HS-27A (cell line): ENCODE measurements around the gene CPXM2.

Experiments used
- DNase-seq: peaks from one replicate; pipeline ENCODE4 v3.0.0-alpha.2; 2012; ENCODE audit warnings: low read depth, missing footprints

Gene CPXM2

DNA sequence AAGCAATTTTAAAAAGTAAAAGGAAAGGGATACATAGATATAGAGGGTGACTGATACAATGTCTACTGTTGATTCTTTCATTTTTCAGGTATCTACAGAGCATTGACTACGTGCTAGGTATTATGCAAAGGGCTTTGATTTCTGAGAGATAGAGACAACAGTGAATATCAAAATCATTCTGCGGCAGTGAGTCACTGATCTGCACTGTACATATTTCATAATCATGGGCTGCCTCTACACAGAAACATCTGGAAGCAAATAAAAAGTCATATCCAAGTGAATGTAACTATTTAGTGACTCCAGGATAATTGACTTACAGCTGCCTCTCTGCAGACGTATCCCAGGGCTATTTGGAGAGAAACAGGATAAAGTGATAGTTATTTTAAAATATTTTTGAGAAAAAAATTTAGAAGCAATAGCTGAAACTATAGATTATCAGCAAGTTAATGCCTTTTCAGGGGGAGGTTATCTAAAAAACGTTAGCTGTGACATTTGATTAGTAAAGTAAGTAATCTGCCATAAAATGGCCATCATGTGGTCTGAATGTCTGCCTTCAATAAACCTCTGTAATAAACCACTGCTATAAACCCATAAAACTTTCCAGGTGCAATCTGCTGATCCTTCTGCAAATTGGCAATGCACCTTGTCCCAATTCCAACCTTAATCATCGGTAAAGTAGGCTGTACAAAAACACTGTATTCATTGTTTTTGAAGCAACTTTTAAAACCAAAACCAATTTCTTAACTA is 43.7 kb downstream of the CPXM2 start:
- no peak for DNase-seq

DNA sequence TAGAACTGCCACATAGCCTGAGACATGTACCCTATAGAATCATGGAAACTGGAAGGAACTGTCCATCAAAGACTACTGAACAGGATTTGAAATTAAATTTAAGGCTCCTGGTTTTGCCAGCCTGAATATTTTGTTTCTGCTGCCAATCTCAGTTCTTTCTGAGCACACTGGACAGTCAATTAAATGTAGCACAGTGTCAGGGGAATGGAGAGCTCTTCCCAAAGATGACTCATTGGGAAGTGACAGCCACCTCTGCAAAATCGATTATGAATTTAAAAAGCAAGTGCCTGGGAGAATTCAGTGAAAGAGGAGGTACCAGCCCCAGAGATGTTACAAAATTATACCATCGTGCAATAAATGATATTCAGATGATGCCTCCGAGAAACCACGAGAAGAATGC is 47.8 kb downstream of the CPXM2 start:
- no peak for DNase-seq

DNA sequence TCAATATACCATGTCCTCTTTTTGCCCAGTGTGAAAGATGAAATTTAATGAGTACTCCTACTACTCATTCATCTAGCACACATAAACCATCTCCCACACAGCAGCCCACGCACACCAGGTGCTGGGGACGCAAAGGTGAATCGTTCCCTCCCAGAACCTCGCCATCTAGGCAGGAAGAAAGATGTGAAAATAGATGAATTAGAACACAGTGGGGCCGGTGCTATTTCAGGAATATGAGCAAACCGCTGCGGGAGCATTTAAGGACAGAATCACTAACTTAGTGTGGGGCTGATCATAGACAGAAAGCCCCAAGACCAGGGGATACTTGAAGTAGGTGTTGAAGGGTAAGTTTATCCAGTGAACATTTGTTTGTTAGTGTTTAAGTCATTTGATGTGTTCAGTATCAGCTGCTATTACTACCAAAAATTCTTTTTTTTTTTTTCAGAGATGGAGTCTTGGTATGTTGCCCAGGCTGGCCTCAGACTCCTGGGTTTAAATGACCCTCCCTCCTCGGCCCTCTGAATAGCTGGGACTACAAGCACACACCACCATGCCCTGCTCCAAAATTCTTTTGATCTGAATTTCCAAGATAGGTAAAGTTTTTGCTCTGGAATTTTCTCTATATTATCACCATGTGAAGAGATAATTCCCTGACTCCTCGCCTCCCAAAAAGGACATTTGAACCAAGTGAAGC is 48.8 kb downstream of the CPXM2 start:
- no peak for DNase-seq

DNA sequence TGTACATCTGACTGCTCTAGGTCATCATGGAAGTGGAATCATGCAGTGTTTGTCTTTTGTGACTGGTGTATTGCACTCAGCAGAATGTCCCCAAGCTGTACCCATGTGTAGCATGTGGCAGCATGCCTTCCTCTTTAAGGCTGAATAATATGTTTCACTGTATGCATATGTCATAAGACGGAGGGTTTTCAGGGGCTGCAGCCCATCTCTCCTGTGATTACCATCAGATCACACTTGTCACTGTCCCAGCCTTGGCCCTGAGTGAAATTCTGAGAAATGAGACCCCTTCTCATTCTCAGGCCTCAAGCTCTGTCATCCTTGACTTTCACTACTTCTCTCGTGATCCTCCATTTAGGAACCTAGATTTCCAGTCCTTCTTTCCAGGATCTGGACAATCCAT is 50.0 kb downstream of the CPXM2 start:
- DNase-seq = no peak

DNA sequence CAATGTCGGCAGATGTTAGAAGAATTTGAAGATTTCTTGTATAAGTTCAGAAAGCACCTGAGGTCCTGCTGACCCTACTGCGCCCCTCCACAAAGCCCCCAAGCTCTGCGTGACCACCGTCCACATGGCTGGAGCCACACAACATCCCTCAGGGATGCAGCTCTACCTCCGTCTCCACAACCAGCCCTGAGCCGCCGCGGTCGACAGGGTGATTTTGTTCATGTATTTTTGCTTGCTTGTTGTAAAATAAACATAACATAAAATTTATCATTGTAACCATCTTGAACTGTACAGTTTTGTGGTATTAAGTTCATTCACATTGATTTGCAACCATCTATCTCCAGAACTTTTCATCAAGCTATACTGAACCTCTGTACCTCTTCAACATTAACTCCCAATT is 50.5 kb downstream of the CPXM2 start:
- DNase-seq = no peak

DNA sequence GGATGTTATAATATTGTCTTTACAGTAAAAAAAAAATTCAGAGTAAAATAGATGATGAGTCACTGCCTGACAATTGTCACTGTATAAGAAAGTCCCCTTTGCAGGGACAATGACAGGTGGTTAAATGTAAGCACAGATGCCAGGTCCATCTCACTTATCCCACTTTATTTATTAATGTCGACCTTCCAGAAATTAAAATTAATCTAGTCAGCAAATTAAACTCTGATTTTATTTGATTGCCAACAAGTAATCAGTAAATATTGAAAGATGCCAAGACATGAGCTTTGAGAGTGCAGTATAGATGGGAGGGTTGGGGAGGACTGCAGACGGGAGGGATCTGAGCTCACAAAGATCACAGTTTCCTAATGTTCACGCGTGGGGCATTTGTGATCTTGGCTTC is 50.9 kb downstream of the CPXM2 start:
- DNase-seq = no peak

DNA sequence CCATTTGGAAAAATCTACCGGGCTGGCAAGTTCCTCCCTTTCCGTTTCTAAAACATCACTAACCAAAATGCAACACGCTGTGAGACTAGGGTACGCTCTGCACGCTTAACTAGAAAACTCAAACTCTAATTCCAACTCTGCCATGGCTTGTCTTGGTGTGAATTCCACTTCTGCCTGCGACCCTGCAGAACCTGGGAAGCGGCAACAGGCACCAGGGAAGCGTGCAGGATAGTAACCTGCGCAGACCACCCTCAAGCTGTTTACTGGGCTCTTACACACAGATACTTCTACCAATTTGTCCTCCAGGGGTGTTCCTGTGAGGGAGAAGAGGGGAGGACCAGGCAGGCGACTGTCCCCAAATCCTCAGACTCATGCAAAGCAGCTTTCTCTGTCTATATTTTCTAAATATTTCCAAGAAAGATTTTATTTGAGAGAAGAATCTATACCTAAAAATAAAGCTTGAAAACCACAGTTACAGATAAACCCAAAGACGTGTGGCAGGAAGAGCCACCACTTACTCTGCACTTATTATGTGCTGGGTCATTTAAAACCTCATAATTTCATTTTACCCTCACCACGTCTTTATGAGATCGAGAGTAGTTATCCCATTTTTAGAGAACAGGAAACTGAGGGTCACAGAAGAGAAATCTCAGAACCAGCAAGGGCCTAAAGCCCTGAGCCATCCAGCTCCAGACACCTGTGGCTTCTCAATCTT is 52.9 kb downstream of the CPXM2 start:
- DNase-seq = no peak

DNA sequence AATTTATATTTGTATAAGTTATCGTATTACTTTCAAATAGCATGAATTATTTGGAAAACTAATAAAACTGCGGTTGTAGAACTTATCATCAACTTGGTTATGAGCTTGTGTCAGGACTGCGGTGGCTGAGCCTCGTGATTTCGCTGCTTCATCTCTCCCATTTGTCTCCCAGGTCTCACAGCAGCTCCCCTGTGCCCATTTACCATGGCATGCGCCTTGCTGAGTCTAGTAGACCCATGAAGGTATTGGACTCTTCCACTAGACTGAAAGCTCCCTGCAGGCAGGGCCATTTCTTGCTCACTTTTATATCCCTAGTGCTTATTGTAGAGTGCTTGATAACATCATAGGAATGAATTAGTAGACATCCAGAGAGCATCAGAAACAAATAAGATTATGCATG is 53.9 kb downstream of the CPXM2 start:
- DNase-seq = no peak

DNA sequence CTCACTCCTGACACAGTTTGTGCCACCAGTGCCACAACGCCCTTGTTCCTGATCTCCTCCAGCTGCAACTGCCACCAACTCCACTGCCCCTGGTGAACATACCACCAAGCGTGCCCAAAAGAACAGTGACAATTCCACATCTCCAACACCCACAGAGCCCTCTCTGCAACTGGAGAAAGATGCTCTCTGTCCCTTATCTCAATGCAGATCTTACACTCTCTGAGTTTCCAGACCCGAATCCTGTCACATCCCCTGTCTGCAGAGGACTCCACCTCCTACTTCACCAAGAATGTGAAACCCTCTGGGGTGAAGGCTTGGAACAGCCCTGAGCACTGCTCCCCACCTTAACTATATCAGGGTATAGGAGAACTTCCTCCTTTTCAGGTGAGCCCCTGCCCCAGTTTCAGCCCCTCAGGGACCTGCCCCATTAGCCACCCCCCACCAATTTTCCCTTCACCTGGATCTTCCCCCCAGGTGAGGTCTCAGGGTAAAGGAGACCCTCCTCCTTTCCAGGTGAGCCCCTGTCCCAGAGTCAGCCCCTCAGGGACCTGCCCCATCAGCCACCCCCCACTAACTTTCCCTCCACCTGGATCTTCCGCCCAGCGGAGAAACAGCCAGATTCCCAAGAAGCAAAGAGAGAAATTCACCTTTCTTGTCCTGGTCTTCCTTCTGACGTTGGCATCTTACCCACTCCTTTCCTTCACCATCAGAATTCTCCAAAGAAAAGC is 55.0 kb downstream of the CPXM2 start:
- no peak for DNase-seq

DNA sequence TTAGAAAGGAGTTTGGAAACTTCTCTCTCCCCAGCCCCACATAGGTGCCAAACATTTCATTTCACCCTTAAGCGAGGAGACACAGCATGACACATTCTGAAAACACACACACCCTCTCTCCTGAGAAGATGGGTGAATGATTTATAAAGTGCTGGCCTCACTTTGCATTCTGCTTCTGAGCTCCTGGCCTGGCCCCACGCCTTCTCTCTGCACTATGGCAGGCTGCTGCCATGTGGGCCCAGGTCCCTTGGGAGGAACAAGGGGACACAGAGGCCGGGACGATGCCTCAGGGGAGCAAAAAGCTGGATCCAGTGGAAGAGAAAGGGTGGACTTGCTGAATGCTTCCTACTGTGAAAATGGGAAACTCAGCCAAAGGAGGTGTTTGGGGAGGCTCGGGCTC is 56.0 kb downstream of the CPXM2 start:
- DNase-seq = no peak

DNA sequence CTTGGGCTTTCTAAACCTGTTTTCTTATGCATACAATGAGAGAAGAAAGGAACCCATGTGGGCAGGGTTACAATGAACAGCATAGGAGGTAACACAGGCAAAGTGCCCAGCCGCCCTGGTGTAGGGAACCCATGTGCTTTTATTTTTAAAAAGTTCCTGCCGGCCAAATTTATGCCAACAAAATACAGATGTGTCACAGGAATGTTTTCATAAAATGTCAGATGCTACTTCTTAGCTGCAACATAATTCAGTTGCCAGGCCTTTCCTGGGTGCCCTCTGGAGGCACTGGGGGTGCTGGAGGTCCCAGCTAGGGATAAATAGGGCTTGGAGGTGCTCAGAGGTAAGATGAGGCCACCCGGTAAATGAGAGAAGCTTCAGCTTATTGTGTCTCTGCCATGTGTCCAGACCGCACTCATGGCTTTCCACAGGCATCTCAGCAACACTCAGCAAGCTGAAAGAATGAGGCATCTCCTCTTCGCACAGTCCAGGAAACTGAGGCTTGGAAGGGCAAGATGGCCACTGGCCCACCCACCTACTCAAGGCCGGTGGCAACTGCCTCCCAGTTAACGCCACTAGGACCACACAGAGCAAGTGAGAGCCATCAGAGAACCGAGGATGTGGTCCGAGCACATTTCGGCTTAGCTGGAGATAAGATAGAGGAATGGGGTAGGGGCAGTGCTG is 58.3 kb downstream of the CPXM2 start:
- no peak for DNase-seq

DNA sequence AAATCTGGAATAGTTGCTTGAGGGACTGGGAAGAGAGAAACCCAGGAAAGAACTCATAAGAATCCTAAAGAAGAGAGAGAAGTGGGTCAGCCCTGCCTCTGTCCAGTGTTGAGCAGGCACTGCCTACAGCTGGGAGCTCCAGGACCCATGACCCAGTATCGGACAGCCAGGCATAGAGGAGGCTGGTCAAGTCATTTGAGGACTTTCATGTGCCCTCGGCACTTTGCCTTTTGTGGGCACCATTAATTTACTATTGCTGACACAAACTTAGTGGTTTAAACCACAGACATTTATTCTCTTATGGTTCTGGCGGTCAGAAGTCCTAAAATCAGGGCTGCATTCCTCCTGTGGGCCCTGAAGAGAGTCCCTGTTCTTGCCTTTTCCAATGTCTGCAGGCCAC is 60.3 kb downstream of the CPXM2 start:
- no peak for DNase-seq

DNA sequence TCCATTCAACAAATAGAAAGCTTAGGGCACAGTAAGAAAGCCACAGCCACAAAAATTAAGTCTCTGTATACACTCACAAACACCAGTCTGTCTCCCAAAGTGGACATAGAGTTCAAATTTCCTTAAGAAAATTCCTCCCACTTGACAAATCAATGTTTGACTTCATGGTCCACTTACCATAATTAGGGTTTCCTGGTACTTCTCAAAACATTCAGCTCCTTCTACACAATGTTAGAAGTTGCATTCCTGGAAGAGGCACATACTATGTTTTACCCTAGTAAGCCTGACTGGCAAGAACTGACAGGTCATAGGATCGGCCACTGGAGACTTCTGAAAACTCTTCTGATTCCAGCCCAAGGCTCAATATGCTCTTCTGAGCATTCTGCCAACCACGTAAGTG is 70.5 kb downstream of the CPXM2 start:
- DNase-seq = no peak

DNA sequence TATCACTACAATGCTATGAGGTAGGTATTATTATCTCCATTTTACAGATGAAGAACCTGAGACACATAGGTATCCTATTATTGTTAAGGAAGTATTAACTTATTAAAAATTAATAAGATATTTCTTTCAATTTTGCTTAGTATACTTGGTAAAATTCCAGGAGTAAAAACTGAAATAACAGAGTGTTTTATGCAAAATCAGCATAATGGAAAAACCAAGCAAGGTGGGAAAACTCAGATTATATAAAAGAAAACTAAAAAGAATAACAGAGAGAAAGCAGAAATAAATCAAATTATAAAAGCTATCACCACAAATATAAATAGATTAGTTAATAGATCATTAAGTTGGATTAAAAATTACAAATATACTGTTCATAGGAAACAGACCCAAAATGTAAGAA is 82.0 kb downstream of the CPXM2 start:
- DNase-seq = no peak

DNA sequence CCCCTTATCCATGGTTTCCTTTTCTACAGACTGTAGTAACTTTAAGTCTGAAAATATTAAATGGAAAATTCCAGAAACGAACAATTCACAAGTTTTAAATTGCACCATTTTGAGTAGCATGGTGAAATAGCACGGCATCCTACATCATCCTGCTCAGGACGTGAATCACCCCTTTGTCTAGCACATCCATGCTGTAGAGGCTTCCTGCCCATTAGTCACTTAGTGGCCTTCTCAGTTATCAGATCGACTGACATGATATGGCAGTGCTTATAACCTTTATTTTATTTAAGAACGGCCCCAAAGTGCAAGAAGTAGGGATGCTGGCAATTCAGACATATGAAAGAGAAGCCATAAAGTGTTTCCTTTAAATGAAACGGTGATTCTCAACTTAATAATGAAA is 82.7 kb downstream of the CPXM2 start:
- no peak for DNase-seq

DNA sequence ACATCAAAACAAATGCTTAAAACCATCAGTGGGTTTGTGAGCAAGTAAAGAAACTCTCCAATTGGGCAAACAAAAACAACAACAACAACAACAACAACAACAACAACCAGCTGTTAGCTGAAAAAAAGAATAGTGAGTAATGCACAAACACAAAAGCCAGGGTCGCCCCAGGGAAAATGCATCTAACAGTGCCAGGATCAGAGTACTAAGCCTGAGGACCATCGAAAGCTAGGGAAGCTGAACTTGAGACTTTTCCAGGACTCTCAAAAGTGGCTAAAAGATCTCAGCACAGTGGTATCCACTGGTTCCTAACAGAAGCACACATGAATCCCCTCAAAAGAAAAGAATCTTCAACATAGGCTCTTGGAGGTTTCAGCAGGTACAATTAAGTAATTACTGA is 83.3 kb downstream of the CPXM2 start:
- no peak for DNase-seq

DNA sequence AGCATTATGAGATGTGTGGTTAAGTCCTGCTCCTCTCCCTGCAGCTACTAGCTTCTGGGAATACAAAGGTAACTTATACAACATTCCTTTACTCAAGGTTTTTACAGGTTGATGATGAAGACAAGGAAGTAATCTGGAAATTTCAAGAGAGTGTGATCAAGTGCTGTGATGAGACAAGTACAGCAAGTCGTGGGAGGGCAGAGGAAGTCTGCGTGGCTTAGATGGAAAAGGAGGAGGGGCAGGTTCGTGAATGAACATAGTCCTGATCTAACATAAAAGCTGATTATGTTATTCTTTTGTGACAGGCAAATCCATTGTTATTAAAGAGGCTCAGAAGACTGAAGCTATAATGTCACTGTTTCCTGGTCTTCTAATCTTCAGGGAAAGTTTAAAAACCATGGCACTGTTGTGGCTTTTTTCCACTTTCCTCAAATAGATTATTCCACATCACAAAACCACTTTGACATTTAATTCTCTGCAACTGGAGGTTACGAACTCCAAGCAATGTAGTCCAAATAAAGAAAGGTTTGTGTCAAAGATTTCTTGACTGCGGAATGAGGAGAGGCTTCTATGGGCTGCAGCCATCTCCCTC is 84.1 kb downstream of the CPXM2 start:
- no peak for DNase-seq

DNA sequence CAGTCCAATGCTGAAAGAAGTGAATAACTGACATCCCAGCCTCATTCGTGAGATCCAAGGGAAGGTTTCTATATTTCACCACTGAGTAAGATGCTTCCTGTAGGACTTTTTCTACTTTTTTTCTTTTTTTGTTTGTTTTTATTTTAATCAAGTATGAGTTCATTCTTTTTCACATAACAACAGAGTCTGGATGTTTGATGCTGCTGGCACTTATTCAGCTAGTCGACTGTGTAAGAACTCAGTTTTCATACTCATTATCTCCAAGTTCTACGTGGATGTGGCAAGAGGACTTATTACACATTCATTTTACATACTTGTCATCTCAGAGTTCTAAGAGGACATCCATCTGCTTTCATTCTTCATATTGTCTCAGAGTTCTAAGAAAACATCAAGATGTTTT is 86.9 kb downstream of the CPXM2 start:
- no peak for DNase-seq

DNA sequence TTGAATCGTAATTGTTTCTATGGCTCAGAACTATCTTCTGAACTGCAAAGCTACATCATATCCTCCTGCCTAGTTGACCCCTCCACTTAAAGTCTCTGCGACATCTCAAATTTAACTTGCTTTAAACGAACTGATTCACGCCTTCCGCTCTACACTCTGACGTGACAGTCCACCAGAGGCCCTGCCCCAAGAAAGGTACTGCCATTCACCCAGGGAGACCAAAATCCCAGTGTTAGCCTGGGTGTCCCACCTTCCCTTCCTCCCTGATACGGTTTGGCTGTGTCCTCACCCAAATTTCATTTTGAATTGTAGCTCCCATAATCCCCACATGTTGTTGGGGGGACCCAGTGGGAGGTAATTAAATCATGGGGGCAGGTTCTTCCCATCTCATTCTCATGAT is 90.8 kb downstream of the CPXM2 start:
- no peak for DNase-seq

DNA sequence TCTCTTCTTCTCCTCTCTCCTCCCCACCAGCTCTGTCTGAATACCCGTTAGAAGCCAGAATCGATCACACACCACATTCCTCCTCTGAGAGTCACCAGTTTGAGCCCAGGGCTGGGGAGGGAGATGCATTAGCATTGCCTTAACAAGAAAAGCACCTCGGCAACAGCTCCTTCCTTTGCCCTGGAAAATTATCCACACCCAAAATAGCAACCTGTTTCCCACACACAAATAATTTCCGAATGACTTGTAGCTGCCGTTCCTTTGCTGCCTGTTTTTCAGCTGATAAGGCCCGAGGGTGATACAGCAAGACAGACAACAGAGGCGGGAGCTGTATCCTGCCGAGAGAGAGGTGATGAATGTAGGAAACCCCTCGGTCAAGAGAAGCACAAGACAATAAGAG is 91.3 kb downstream of the CPXM2 start:
- DNase-seq = no peak

DNA sequence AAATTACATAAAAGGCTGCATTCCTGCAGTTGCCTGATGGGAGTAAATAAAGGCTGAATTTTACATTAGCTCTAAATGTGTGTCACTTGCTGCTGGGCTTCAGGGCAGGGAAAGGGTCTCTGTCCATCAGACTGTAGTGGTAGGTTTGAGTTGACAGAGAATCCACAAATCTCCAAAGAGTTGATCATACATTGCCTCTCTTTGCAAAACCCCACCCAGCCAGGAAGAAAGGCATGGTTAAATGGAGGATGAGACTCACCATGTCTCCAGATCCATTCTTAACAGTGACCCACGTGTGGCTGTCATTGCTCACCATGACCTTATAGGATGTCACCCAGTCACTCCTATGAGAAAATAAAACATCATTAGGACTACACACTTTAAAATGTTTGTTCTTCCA is 92.8 kb downstream of the CPXM2 start:
- DNase-seq = no peak

DNA sequence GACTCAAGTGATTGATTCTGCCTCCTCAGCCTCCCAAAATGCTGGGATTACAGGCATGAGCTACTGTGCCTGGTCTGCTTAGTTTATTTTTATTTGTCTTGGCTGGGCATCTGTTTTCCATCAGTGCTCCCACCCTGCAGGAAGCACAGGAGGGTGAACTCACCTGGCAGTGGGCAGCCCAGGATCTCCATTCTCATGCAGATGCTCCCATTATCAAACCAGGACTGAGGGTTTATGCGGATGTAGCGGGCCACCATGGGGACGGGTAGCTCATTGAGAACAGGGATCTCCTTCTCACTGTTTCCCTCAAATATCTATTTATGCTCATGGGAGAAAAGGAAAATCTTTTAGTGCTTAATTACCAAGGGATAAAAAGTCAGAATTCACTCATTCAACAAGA is 93.8 kb downstream of the CPXM2 start:
- no peak for DNase-seq
